ENCODE results near the gene EFCAB6.

EFCAB6 gene

DNA sequence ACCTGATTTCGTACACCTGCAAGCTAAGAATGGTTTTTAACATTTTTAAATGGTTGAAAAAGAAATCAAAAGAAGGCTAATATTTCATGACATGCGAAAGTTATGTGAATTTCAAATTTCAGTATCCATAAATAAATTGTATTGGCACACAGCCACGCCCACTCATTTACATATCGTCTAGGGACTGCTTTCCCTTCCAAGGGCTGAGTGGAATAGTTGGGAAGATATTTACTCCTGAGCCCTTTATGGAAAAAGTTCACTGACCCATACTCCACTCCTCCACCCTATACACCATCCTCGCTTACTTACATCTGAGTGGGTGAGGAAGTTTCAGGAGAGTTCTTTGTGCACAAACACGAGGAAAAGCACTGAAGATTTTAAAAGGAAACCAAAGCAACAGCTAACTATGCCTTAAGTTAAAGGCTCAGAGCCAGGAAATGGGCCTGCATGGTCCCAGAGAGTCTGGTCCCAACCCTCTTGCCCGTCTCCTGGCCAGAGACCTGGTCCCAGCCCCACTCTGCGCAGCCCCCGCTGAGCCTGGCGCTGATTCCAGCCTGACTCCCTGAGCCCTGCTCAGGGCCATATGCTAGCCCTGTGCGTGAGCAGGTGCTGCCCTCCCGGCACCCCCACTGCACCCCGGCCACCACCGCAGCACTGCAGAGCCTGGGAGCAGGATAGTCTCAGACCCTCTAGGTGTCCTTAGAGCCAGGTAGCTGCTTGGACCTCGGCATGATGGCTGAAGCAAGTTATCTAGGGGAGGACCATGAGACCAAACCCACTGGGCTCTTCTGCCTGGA is 69.8 kb downstream of the EFCAB6 start:
- DNase-seq: no peak

DNA sequence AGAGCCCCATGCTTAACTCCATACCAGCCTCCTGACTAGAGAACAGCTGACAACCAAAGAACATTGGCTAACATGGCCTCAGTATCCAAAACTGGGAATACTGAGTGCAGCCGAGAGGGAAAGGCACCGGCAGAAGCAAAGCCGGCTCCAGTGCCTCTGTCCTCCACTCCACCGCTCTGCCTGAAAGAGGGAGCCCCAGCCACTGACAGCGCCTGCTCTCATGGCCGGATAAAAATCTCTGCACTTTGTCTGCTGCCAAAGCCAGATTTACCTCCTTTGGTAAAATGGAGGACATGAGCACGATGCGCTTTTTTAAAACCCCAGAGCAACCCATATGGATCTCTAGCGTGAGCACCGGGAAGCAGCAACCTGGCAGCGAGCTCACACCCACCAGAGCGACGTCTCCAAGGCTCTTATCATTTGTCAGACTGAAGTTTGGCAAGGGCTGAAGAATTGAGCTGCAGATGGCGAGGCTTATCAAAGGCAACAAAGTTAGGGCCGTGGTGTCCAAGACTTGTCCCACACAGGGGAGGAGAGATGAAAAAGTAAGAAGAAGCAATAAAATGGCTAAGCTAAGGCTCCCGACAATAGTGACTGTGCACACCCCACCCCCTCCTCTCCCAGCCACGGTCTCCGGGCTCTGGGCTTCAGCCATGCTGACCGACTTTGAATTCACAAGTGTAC is 71.4 kb downstream of the EFCAB6 start:
- DNase-seq: no peak

DNA sequence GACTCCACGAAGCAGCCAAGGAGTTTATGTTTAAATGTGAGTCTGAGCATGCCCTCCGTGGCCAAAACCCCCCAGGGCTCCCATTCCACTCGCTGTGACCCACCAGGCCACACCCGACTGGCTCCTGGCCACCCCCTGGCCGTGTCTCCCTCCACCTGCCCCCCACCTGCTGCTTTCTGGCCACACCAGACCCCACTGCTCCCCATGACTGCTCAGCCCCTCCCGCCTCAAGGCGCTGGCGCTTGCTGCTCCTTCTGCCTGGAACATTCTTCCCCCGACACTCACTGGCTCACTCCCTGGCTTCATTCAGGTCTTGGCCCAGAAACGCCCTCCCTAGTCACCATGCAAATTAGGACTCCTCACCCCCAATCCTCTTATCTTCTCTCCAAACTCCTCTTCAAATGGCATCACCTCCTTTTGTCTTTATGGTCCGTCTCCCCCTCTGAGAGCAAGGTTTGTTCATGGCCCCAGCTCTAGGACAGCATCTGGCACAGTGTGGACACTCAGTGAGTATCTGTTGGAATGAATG is 72.2 kb downstream of the EFCAB6 start:
- DNase-seq: no peak

DNA sequence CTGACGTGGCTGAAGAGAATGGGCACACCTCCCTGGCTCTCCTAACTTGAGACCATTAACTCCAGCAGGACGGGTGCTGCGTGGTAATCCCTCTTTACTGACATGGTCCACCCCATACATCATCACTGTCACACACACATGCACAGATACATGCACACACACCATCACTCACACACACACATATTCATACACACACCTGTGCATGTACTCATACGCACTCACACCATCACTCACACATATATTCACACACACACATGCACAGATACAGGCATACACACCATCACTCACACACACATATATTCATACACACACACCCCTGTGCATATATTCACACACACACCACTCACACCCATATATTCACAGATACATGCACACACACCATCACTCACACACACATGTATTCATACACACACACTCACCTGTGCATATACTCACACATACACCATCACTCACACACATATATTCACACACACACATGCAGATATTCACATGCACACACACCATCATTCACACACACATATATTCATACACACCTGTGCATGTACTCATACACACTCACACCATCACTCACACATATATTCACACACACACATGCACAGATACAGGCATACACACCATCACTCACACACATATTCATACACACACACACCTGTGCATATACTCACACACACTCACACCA is 74.8 kb downstream of the EFCAB6 start:
- DNase-seq: no peak

DNA sequence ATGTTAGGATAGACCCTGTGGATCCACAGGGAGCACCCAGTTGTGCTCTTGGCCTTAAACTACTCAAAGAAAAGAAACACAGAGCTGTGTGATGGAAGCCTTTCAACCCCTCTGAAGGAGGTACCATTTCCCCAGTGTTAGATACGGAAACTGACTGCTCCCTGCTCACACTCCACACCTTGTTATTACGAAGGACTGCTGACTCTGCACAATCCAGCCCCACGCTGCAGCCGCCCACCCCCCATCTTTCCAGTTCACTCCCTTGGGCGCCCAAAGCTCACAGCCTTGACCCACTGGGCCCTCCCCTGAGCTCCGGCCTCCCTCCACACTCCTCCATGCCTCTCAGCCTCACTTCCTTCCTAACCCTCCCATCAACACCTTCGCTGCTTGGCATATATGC is 75.5 kb downstream of the EFCAB6 start:
- no peak for DNase-seq

DNA sequence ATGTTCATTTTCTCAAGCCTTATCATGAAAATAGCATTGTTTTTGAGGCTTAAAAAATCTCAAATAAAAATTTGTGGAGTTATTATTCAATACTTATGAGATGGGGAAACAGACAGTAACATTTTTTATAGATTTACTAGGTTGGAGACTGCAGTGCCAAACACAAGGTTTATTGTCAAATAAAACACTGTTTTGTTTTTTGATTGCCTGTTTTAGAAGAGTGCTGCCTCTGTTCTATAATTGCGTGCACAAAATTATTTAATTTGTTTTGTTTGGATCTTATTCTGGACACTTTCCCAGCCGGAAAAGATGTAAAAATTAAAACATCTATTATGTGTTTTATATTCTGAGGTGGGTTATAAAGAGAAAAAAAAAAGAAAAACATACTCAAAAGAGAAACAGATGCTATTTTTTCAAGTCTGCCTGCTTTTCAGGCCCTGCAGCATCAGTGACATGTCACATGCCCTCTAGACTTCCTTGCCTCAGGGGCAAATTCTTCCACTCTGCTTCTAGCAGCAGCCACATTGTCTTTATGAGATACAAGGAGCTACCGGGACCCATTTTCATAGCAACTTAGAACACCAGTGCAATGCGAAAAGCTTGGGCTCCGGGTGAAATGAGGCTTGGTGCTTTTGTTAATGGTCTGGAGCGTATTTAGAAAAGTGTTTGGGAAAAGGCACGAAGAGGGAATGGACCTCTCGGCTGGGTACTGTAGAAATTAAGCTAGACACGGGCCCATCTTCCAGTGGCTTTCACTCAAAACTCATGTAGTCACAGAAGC is 77.5 kb downstream of the EFCAB6 start:
- no peak for DNase-seq

DNA sequence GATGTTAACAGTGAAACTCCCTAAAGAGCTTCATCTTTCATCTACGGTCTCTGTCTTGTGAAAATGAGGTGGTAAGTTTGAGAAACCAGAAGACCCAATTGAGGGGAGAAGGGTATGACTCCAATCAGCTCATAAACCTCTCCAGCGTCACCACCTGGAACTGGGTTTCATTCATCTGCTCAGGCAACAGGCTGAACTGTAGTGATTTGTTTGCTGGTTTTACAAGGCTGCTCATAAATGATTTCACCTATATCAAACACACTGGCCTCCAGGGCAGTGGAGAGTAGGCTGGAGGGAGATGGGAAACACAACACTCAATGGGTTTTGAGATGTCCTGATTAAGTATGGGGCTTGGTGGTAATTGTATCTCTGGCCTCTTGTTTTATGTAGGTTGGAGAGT is 79.0 kb downstream of the EFCAB6 start:
- DNase-seq: no peak

DNA sequence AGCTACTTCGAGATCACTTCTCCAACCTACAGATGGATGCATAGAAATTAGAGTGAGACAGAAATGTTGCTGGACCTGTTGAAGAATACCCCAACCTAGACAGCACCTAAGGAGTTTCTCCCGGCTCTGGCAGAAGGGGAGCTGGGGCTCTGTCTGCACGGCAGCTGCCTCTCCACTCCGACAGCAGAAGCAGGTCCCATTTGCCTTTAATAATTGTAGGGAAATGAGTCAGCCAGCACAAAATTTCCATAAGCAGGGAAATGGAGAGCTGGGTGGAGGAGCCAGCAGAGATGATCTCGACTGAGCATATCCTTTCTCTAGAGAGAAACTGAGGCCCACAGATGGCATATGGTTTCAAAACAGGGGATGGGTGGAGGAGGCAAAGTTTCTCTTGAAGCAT is 80.1 kb downstream of the EFCAB6 start:
- no peak for DNase-seq

DNA sequence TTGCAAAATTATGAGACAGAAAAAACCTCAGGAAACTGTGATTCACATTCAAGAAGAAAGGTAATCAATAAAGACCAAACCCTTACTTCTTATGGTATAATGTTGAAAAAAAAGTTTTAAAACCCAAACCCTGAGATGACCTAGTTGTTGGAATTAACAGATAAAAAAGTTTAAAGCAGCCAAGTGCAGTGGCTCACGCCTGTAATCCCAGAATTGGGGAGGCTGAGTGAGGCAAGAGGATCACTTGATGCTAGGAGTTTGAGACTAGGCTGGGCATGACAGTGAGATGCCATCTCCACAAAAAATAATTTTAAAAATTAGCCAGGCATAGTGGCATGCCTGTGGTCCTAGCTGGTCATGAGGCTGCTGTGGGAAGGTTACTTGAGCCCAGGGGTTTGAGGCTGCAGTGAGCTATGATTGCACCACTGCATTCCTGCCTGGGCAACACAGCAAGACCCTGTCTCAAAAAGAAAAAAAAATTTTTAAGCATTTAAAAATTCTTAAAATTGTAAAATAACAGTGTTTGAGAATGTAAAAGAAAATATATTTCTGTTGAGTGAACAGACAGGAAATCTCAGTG is 85.1 kb downstream of the EFCAB6 start:
- DNase-seq: no peak

DNA sequence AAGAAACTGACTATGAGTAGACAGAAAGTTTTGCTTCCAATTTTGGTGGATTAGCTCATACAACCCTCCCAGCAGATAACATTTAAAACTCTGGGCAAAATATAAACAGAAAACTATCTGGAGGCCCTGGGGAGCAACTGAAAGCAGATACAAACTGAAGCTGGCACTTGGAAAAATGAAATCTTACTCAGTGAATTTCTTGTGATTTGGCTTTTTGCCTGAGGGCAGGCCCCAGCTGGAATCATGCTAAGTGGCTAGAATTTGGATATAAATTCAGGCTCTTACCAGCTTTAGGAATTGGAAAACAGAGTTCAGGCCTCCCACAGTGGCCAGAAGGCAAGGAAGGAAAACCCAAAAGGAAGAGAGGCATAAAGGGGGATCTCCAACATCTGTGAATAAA is 85.8 kb downstream of the EFCAB6 start:
- no peak for DNase-seq

DNA sequence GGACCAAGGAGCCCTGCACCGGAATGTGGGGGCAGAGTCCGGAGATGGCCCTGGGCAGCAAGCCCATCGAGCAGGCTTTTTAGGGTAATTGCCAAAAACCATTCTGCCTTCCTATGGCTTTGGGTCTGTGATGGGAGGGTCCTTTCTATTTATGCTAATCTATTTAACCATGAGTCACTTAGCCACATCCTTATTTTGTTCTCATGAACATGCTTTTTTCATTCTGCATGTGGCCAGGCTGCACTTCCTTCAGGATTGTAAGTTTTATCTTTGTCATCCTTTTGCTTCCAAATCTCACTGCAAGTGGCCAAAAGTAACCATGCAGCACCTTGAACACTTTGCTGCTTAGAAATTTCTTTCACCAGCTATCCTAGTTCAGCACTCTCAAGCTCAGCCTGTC is 88.3 kb downstream of the EFCAB6 start:
- no peak for DNase-seq

DNA sequence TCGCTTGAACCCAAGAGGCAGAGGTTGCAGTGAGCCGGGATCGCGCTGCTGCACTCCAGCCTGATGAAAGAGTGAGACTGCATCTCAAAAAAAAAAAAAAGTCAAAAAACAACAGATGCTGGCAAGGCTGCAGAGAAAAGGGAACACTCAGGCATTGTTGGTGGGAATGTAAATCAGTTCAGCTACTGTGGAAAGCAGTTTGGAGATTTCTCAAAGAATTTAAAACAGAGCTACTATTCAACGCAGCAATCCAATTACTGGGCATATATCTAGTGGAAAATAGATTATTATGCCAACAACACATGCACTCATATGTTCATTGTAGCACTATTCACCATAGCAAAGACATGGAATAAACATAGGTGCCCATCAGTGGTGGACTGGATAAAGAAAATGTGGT is 89.7 kb downstream of the EFCAB6 start:
- no peak for DNase-seq

DNA sequence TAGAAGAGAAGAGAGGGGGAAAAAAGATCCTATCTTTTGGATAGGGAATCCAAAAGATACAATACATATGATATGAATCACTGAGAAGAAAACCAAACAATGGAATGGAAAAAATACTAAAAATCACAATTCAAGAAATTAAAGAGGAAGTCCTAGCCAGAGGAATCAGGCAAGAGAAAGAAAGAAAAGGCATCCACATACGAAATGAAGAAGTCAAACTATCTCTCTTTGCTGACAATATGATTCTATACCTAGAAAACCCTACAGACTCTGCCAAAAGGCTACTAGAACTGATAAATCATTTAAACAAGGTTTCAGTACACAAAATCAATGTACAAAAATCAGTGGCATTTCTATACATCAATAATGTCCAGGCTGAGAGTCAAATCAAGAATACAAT is 91.4 kb downstream of the EFCAB6 start:
- DNase-seq: no peak

DNA sequence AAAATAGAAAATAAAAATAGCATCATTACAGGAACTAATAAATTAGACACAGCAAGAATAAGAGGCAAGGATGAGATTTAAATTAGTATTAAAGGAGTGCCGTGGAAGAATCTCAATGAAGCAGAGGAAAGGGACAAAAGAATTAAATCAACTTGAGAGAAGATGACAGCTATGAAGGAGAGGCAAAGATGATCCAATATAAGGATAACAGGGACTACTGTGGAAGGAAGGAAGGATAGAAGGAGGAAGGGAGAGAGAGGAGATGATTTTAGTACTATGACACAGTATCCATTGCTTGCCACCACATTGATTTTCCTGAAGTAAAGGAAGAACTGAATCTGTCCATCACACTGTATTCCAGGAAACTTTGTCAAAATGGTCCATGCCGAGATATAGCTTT is 98.0 kb downstream of the EFCAB6 start:
- no peak for DNase-seq

DNA sequence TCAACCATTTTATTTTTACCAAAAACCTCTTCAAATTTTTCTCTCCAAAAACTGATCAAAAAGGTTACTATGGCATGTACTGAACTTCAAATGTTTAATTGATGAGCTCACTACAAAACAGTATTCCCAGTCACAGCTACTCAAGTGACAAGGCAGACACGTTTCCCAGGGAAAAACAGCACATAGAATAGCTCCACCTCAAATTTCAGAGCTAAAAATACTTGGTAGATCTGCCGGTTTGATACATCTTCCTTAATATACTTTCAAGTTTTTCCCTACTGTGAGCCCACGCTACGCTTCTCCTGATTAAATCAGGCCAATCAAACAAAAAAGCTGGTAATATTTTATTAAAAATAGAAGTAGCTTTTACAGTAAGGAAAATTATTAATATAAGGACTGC is 100.4 kb downstream of the EFCAB6 start:
- no peak for DNase-seq

DNA sequence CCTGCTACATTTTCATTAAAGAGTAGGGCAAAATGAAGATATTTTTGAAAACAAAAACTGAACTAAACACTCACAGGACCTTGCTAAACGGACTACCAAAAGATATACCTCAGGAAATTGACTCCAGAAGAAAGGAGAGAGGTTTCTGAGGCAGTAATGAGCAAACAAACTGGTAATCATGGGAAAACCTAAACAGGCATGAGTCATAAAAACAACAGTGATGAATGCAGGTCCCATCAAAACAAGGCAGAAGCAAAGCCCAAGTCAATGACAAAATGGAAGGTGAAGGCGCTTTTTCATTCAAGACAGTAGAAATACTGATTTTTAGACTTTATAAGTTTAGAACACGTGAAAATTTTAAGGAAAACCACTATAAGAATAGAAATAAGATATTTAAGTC is 104.5 kb downstream of the EFCAB6 start:
- DNase-seq: no peak

DNA sequence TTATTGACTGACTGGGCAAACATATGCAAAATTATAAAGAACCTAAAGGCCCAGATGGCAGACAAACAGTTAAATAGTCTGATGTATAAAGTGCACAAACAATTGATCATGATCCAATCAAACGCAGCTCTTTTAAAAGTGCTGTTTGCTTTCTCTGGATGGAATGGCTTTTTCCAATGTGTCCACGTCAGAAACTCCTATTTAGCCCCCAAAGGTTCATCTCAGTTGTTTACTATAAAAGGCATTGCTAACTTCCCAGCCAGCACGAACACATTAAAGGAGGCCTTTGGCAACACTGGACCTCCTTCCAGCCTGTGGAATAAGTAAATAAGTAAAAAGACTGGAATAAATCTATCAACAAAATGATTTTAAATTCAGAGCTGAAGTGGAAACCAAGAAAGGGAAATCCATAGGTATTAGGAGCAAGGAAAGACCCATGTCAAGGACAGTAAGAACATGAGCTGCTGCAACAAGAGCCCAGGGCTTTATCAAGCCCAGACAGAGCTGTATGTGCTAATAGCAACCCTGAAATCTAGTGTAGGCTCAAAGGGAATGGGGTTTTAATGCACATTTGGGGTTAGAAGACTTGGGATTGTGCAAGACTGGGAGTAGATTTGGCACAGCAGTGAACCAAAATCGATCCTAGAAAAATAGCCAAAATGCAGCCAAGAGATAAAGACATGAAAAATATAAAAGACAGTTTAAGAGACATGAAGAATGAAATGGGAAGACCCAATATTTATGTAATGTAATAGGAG is 105.4 kb downstream of the EFCAB6 start:
- DNase-seq: no peak

DNA sequence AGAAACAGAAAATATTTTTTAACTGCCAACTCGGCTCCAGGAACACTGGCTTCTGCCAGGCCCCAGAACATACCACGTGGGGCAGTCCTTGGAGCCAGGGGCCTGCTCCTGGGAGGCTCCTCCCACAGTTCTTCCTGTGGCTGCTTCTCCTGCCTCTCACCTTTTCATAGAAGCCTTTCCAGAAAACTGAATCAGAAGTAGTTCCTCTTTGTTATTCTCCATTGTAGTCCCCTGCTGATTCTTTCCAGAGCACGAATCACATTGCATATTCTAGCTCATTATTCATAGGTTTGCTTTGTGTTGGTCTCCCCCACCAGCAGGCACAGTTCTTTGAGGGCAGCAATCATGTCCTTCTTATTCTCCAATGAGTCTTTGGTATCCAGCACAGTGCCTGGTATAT is 106.0 kb downstream of the EFCAB6 start:
- no peak for DNase-seq

DNA sequence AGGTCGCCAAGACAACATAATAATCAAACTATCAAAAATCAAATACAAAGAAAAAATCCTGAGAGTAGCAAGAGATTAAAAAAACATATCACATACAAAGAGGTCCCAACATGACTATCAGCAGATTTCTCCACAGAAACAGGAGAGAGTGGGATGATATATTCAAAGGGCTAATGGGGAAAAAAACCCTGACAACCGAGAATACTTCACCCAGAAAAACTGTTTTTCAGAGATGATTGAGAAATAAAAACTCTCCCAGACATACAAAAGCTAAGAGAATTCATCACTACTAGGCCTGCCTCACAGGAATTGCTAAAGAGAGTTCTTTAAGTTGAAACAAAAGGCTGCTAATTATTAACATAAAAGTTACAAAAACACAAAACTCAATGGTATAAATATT is 108.1 kb downstream of the EFCAB6 start:
- DNase-seq: no peak

DNA sequence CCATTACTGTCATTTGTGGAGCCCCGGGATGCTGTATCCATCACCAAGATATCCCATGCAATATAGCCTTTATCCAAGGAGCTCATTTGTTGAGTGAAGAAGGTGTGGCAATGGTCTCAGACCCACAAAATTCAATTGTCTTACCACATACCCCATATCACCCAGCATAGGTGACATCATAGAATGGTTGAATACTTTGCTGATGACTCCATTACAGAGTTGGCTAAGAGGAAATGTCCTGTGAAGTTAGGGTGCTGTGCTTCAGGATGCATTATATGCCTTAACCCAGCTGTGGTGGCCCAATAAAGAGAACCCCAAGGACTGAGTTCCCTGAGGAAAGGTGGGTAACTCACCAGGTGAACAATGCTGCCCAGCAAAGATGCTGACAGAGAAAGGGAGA is 113.7 kb downstream of the EFCAB6 start:
- peak; percentile 4 for DNase-seq

DNA sequence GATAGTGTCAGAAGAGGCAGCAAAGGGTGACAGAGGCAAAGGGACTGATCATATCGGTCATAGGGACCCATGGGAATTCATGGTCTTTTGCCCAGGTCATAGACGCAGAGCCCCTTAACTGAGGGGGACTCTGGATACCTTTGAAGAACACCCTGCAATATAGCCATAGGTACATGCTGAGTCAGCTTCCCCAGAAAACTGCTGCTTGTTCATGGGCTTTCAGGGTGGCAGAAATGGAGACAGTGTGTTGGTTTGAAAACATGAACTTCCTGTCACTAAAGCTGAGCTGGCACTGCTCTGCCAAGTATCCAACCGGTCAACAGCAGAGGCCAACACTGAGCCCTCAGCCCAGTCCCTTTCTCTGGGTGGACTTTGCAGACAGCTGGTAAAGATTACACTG is 114.2 kb downstream of the EFCAB6 start:
- no peak for DNase-seq

DNA sequence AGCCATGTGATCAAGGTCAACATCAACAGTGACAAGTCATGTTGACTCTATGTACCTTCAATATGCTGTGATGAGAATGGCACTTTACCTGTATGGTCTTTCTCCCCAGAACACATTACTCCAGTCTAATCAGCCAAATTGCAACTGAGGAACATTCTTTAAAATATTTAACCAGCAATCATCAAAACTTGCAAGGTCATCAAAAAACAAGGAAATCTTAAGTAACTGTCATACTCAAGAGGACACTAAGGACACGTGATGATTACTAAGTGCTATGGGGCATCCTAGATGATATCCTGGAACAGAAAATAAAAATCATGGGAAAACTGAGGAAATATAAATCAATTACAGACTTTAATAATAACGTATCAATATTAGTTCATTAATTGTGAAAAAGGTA is 118.9 kb downstream of the EFCAB6 start:
- no peak for DNase-seq

Data from EL (cell line).